Esophagus muscularis mucosa (tissue), 4 donors: ENCODE results near the gene STRBP.

Experiments used
- CTCF ChIP-seq, 3 experiments: fragments of 200-600 bp in 2 of 3; fragments of 450-650 bp in 1 of 3; sonication (generic) in 2 of 3; IDR thresholded peaks; one replicate each; pipeline ENCODE4 v1.5.1; 2017 to 2019; ENCODE audit warnings: antibody characterized with exemption in 3 of 3, mild to moderate bottlenecking in 2 of 3, moderate library complexity in 1 of 3
- EP300 ChIP-seq: sonication (generic); formaldehyde crosslinking; IDR thresholded peaks from one replicate; pipeline ENCODE4 v1.6.1; 2017; ENCODE audit warnings: antibody characterized with exemption
- POLR2A ChIP-seq: fragments of 450-650 bp; IDR thresholded peaks from one replicate; pipeline ENCODE4 v1.6.1; 2017; ENCODE audit warnings: antibody characterized with exemption, moderate library complexity, mild to moderate bottlenecking, low read depth
- POLR2AphosphoS5 ChIP-seq, 2 donors: sonication (generic); formaldehyde crosslinking; IDR thresholded peaks; one replicate each; pipeline ENCODE4 v1.6.1; 2017; ENCODE audit warnings: antibody characterized with exemption in 2 of 2

- TF ChIP-seq POLR2AphosphoS5 (IDR thresholded peaks at IDR 0.05) = no peak
- no peak for TF ChIP-seq POLR2A
- TF ChIP-seq CTCF (IDR thresholded peaks at IDR 0.05) = no peak
- no peak for TF ChIP-seq EP300
Measured at GRCh38 chr9:123304340-123304691, 35.9 kb upstream of the STRBP start.
